Nephron progenitor cell (in vitro differentiated cells): ENCODE measurements around the gene GRID2.

Experiments used
- DNase-seq: peaks from one replicate; pipeline ENCODE4 v3.0.0; 2021
- H3K27ac Mint-ChIP-seq: 2 replicates; pipeline ENCODE4 v1.8.0; 2021; ENCODE audit warnings: mild to moderate bottlenecking, moderate library complexity, mixed read lengths
- H3K27me3 Mint-ChIP-seq: 2 replicates; pipeline ENCODE4 v1.8.0; 2021; ENCODE audit warnings: mild to moderate bottlenecking, low read depth, mixed read lengths; ENCODE audit not compliant: poor library complexity
- H3K36me3 Mint-ChIP-seq: 2 replicates; pipeline ENCODE4 v1.8.0; 2021; ENCODE audit warnings: low read depth, mixed read lengths
- H3K4me1 Mint-ChIP-seq: 2 replicates; pipeline ENCODE4 v1.8.0; 2021; ENCODE audit warnings: mixed read lengths
- H3K4me3 Mint-ChIP-seq: 2 replicates; pipeline ENCODE4 v1.8.0; 2021; ENCODE audit warnings: mild to moderate bottlenecking, moderate library complexity, mixed read lengths
- H3K9me3 Mint-ChIP-seq: 2 replicates; pipeline ENCODE4 v1.8.0; 2021; ENCODE audit warnings: mild to moderate bottlenecking, moderate library complexity, mixed read lengths
- CTCF ChIP-seq: fragments of 200-600 bp; sonication (generic); IDR thresholded peaks from 2 replicates; pipeline ENCODE4 v1.5.0; 2021; ENCODE audit warnings: antibody characterized with exemption

The GRID2 gene

GRCh38 chr4:92307181-92307580, 3.4 kb downstream of the GRID2 start:
- H3K4me3 Mint-ChIP-seq, result no peak overlapping the region
- TF ChIP-seq CTCF, result no peak
- no peak for DNase-seq
- no peaks in the 10 kb centered on the region for H3K36me3 Mint-ChIP-seq
- H3K4me1 Mint-ChIP-seq, result peaks cover 30% of the 10 kb centered on the region
- no peak overlapping the region for H3K27ac Mint-ChIP-seq
- H3K27me3 Mint-ChIP-seq, result peaks cover 49% of the 10 kb centered on the region
- no peaks in the 10 kb centered on the region for H3K9me3 Mint-ChIP-seq

GRCh38 chr4:92307866-92308265, 4.1 kb downstream of the GRID2 start:
- H3K36me3 Mint-ChIP-seq, result no peaks in the 10 kb centered on the region
- H3K4me3 Mint-ChIP-seq, result no peak overlapping the region
- TF ChIP-seq CTCF, result no peak
- H3K27ac Mint-ChIP-seq, result no peak overlapping the region
- DNase-seq, result no peak
- no peaks in the 10 kb centered on the region for H3K9me3 Mint-ChIP-seq
- peaks cover 30% of the 10 kb centered on the region for H3K4me1 Mint-ChIP-seq
- H3K27me3 Mint-ChIP-seq, result peaks cover 43% of the 10 kb centered on the region

GRCh38 chr4:92317047-92317446, 13.3 kb downstream of the GRID2 start:
- Mint-ChIP-seq H3K9me3 (no peaks in the 10 kb centered on the region), H3K4me3 (no peak overlapping the region), H3K4me1 (no peaks in the 10 kb centered on the region), H3K27me3 (no peaks in the 10 kb centered on the region), H3K27ac (no peak overlapping the region), H3K36me3 (no peaks in the 10 kb centered on the region)
- no peak for DNase-seq
- TF ChIP-seq CTCF, result no peak

GRCh38 chr4:92328095-92328494, 24.3 kb downstream of the GRID2 start:
- no peak overlapping the region for H3K4me3 Mint-ChIP-seq
- TF ChIP-seq CTCF, result no peak
- peaks cover 5% of the 10 kb centered on the region for H3K27me3 Mint-ChIP-seq
- no peak for DNase-seq
- peaks cover 10% of the 10 kb centered on the region for H3K4me1 Mint-ChIP-seq
- no peak overlapping the region for H3K27ac Mint-ChIP-seq
- no peaks in the 10 kb centered on the region for H3K9me3 Mint-ChIP-seq
- no peaks in the 10 kb centered on the region for H3K36me3 Mint-ChIP-seq

GRCh38 chr4:92333016-92333415, 29.2 kb downstream of the GRID2 start:
- Mint-ChIP-seq H3K4me1 (peaks cover 7% of the 10 kb centered on the region), H3K27me3 (peaks cover 3% of the 10 kb centered on the region), H3K9me3 (no peaks in the 10 kb centered on the region), H3K27ac (no peak overlapping the region), H3K36me3 (no peaks in the 10 kb centered on the region), H3K4me3 (no peak overlapping the region)
- no peak for DNase-seq
- TF ChIP-seq CTCF, result no peak

- no peak overlapping the region for H3K4me3 Mint-ChIP-seq
- no peak for DNase-seq
- H3K27me3 Mint-ChIP-seq, result peaks cover 3% of the 10 kb centered on the region
- H3K36me3 Mint-ChIP-seq, result no peaks in the 10 kb centered on the region
- no peak for TF ChIP-seq CTCF
- no peaks in the 10 kb centered on the region for H3K9me3 Mint-ChIP-seq
- no peaks in the 10 kb centered on the region for H3K4me1 Mint-ChIP-seq
- H3K27ac Mint-ChIP-seq, result no peak overlapping the region
These were observed 31.1 kb downstream of the GRID2 start for GRCh38 chr4:92334716-92335350.
